Measurements from ENCODE around the gene LAMA1.

DNA sequence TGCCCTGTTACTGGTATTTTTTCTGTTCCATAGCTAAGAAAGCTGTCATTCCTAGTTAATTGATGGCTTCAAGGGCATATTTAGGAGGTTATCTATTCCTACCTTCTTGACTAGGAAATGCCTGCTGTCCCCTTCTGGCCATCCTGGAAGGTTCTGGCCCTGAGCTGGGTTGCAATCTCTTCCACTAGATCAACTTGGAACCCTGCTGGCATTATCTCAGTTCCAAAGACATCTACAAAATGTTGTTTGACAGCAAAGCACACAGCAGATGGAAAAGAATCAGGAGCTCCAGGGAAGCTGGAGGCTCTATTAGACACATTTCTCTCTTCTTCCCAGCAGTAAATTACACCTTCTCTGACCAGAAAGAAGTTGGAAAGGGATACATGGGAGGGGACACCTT, 196.0 kb downstream of the LAMA1 start:
- TF ChIP-seq, protein P1, sequence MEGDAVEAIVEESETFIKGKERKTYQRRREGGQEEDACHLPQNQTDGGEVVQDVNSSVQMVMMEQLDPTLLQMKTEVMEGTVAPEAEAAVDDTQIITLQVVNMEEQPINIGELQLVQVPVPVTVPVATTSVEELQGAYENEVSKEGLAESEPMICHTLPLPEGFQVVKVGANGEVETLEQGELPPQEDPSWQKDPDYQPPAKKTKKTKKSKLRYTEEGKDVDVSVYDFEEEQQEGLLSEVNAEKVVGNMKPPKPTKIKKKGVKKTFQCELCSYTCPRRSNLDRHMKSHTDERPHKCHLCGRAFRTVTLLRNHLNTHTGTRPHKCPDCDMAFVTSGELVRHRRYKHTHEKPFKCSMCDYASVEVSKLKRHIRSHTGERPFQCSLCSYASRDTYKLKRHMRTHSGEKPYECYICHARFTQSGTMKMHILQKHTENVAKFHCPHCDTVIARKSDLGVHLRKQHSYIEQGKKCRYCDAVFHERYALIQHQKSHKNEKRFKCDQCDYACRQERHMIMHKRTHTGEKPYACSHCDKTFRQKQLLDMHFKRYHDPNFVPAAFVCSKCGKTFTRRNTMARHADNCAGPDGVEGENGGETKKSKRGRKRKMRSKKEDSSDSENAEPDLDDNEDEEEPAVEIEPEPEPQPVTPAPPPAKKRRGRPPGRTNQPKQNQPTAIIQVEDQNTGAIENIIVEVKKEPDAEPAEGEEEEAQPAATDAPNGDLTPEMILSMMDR (conservative IDR thresholded peaks at IDR 0.05): no peak
- TF ChIP-seq ZFX (IDR thresholded peaks at IDR 0.05): no peak
